Kidney (tissue), 14 donors: ENCODE measurements around the gene PRLR. TPM values are rescaled to one million over a fixed set of nuclear protein-coding genes. Genes with fewer than 3 reads are reported as not detected.

Experiments
- DNase-seq, 5 donors: peaks; one replicate each; pipeline ENCODE4 v3.0.0-alpha.2; 2013 to 2020
- FAIRE-seq: peaks from 2 replicates; lab custom pipeline; 2012; peaks lifted over from hg19 to GRCh38; lab: Jason Lieb, UNC
- H3K27ac ChIP-seq, 2 donors: one replicate each; pipeline ENCODE4 v1.7.0; 2013; ENCODE audit warnings: low read depth in 2 of 2, low read length in 2 of 2, inconsistent platforms in 1 of 2
- H3K27me3 ChIP-seq: one replicate; pipeline ENCODE4 v1.7.1; 2013; ENCODE audit warnings: low read length, inconsistent platforms; ENCODE audit not compliant: control insufficient read depth, insufficient read depth
- H3K36me3 ChIP-seq, 3 donors: one replicate each; pipeline versions ENCODE4 v1.7.0 to v1.7.1; 2013; ENCODE audit warnings: low read length in 3 of 3, control low read depth in 1 of 3, inconsistent platforms in 1 of 3; ENCODE audit not compliant: insufficient read depth in 3 of 3, control insufficient read depth in 2 of 3
- H3K4me1 ChIP-seq, 3 donors: one replicate each; pipeline versions ENCODE4 v1.7.0 to v1.7.1; 2013; ENCODE audit warnings: low read length in 3 of 3, inconsistent platforms in 1 of 3, low read depth in 1 of 3; ENCODE audit not compliant: control insufficient read depth in 2 of 3, insufficient read depth in 2 of 3
- H3K4me3 ChIP-seq, 3 donors: one replicate each; pipeline versions ENCODE4 v1.7.0 to v1.8.1; 2013; ENCODE audit warnings: low read length in 3 of 3, control low read depth in 1 of 3, inconsistent platforms in 1 of 3
- H3K9ac ChIP-seq, 3 donors: one replicate each; pipeline versions ENCODE4 v1.7.0 to v1.7.1; 2013; ENCODE audit warnings: low read length in 3 of 3, control low read depth in 1 of 3, inconsistent platforms in 1 of 3
- H3K9me3 ChIP-seq, 3 donors: one replicate each; pipeline versions ENCODE4 v1.7.0 to v1.7.1; 2013; ENCODE audit warnings: low read length in 3 of 3, control low read depth in 1 of 3, inconsistent platforms in 1 of 3; ENCODE audit not compliant: control insufficient read depth in 2 of 3, insufficient read depth in 1 of 3
- intact Hi-C: fragments of 100-400 bp; cut with DNase I; formaldehyde crosslinking; loops from one replicate; pipeline ENCODE4 v1.11.1; 2022
- polyA plus RNA-seq: library from polyadenylated mRNA; stranded (reverse); fragments of 350-450 nt; fragmentation: Illumina TruSeq; extraction: RNeasy Lipid Tissue Mini Kit (QIAGEN cat#74804); gene quantifications from one replicate; pipeline ENCODE4 v1.2.3, GENCODE V29; 2014; ENCODE audit warnings: low read depth, low replicate concordance; ENCODE audit not compliant: insufficient read depth
- total RNA-seq: library from RNA; stranded (reverse); fragmentation: NEBNext Ultra II Directional; extraction: Animal tissue kit (Norgen Biotek cat#: 25700); gene quantifications from one replicate; pipeline ENCODE4 v1.2.1, GENCODE V29; 2021
- TF ChIP-seq, protein P1 (sequence below): IDR thresholded peaks from 3 replicates; pipeline ENCODE4 v1.5.1; 2012; ENCODE audit warnings: mild to moderate bottlenecking, moderate library complexity, borderline replicate concordance; ENCODE audit not compliant: insufficient read depth; ENCODE audit errors: extremely low read depth
- donor health status: control.
- donor health status: control.
- donor health status: control.
- donor health status: control.
- donor health status: control.
- donor health status: DM: yes; HTN: yes; CAD: no.
- donor health status: Normal renal cell carcinoma (clear cell type).

Gene PRLR
- total and polyA plus RNA-seq, 2 donors from 2014 or later: 6.3 to 9.3 TPM

DNA sequence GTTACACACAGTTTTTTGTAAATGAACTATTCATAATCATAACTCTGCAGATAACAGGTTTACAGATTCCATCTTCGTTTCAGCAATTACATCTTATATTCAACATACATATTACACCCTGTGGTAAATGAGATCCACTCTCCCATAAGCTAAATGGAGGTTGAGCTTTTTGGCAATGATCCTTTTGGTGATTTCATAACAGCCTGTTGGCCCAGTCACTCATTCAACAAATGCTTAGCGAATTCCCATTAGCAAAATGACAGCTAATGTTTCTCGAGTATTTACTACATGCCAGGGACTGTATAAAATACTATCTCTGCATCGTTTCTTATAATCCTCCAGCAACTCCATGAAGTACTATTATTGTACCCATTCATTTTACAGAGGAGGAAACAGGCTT is 157.1 kb downstream of the PRLR start:
- Histone ChIP-seq H3K4me3 (no peak overlapping the region), H3K36me3 (peaks cover 0 to 8% (median 2%) of the 10 kb centered on the region in 3 donors), H3K27ac (no peak overlapping the region), H3K4me1 (no peaks in the 10 kb centered on the region), H3K27me3 (no peaks in the 10 kb centered on the region), H3K9me3 (no peaks in the 10 kb centered on the region), H3K9ac (no peak overlapping the region)
- TF ChIP-seq, protein P1, sequence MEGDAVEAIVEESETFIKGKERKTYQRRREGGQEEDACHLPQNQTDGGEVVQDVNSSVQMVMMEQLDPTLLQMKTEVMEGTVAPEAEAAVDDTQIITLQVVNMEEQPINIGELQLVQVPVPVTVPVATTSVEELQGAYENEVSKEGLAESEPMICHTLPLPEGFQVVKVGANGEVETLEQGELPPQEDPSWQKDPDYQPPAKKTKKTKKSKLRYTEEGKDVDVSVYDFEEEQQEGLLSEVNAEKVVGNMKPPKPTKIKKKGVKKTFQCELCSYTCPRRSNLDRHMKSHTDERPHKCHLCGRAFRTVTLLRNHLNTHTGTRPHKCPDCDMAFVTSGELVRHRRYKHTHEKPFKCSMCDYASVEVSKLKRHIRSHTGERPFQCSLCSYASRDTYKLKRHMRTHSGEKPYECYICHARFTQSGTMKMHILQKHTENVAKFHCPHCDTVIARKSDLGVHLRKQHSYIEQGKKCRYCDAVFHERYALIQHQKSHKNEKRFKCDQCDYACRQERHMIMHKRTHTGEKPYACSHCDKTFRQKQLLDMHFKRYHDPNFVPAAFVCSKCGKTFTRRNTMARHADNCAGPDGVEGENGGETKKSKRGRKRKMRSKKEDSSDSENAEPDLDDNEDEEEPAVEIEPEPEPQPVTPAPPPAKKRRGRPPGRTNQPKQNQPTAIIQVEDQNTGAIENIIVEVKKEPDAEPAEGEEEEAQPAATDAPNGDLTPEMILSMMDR: no peak
- intact Hi-C loops: no loop called here
- FAIRE-seq: no peak
- DNase-seq: no peak

DNA sequence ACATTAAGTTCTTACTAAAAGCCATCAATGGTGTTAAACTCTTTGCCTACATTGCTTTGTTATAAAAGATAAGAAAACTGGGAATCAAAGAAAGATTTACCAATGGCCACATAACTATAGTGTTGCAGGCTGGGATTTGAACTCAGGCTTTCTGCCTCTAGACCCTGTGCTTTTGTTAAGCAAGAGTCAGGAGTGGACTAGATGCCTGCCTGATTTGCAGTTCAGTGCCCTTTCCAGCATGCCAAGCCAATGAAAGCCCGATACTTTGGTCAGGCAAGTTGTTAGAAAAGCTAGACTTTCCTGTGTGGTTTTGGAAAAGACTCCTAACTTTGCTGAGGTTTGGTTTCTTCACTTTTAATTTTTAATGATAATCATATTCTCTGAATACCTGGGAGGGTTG is 161.1 kb downstream of the PRLR start:
- TF ChIP-seq, protein P1: no peak
- Histone ChIP-seq H3K27me3 (no peaks in the 10 kb centered on the region), H3K27ac (no peak overlapping the region), H3K9me3 (no peaks in the 10 kb centered on the region), H3K4me1 (no peaks in the 10 kb centered on the region), H3K9ac (no peak overlapping the region), H3K36me3 (peaks cover 0 to 8% (median 5%) of the 10 kb centered on the region in 3 donors), H3K4me3 (no peak overlapping the region)
- DNase-seq (no peak), FAIRE-seq (no peak)
- intact Hi-C loops: no loop called here

DNA sequence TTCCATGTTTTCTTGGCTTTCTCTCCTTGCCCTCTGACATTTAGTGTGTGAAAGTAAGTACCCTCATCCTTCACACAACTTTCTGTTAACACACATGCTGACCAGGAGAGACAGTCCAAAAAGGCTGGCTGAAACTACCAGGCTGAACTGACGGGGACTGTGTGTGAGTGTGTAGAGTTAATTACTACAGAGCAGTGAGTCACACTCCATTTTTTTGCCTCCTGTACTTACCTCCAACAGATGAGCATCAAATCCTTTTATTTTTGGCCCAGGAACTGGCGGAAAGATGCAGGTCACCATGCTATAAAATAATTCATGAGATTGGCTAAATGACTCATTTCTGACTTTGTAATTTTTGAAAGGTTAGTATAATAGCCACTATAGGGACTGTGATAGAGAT is 162.3 kb downstream of the PRLR start:
- no peaks in the 10 kb centered on the region for H3K9me3 ChIP-seq
- H3K4me1 ChIP-seq: no peaks in the 10 kb centered on the region
- no peak overlapping the region for H3K9ac ChIP-seq
- no peak for FAIRE-seq
- H3K27ac ChIP-seq: no peak overlapping the region
- TF ChIP-seq, protein P1: no peak
- H3K27me3 ChIP-seq: no peaks in the 10 kb centered on the region
- no peak for DNase-seq
- intact Hi-C loops: no loop called here
- H3K4me3 ChIP-seq: no peak overlapping the region
- H3K36me3 ChIP-seq: peaks cover 0 to 8% (median 5%) of the 10 kb centered on the region in 3 donors

DNA sequence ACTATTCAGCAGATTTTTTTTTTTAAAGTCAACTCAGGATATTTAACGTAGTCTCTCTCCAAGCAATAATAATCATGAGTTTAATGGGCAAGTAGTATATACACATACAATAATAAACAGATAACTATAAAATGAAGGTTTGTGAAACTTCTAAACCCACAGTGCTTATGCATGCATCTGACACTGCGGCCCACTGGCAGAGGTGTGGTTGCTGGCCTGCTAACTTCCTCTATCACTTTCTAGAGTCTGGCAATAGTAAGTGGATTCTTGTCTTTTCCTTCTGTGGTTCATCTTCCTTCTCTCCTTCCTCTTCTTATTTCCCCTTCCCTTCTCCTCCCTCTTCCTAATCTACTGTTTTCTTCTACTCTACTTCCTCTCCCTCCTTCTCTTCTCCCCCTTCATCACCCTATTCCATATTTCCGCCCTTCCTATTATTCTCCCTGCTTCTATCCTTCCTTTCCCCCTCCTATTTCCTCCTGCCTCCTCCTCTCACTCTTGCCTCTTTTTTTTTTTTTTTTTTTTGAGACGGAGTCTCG is 164.0 kb downstream of the PRLR start:
- Histone ChIP-seq H3K36me3 (peaks cover 0 to 5% (median 5%) of the 10 kb centered on the region in 3 donors), H3K4me3 (no peak overlapping the region), H3K27me3 (no peaks in the 10 kb centered on the region), H3K4me1 (peaks cover 0 to 2% (median 0%) of the 10 kb centered on the region in 3 donors), H3K9me3 (no peaks in the 10 kb centered on the region), H3K27ac (no peak overlapping the region), H3K9ac (no peak overlapping the region)
- DNase-seq: no peak
- FAIRE-seq: no peak
- TF ChIP-seq, protein P1: no peak
- intact Hi-C loops: no loop called here
